ENCODE measurements around the gene PKD1L1. TPM values are rescaled to one million over a fixed set of nuclear protein-coding genes. Genes with fewer than 3 reads are reported as not detected.
A peak's percentile ranks its signal among the peaks of the same experiment; 100 is the strongest.

The PKD1L1 gene
- total RNA-seq, 4 donors from 2014 or later: 0.44 to 8.4 (median 0.82) TPM

DNA sequence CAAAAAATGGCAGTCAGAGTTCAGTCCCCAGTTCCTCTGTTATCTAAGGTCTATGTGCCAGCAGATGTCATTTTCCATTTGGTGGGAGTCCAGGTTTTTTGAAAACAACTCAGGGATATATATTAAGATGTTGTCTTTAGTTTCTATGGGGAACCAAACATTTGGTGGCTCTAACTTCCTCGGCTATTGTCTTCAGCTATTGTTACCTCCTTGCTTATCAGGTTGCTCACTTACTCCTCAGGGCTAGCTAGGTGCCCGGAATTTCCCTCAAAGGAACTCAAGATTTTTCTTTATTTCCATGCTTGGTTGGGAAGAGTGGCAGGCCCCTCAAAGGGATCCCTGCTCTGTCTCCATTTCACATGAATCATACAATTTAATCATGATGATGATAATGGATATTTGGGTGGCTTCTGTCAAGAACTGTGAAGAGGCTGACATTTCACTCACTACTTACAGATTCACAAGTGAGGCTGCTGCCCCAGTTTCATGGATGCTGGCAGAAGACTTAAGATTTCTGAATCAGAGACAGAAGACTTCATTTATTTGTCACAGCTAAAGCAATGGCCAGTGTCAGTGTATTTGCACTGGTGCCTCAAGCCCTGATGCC is 182.8 kb downstream of the PKD1L1 start:
- DNase-seq (ENCODE audit: low spot score in 2 of 2): no peak
- no peaks in the 10 kb centered on the region for H3K36me3 ChIP-seq
- H3K4me1 ChIP-seq: peaks cover 0 to 12% (median 8%) of the 10 kb centered on the region in 4 donors
- H3K4me3 ChIP-seq: no peak overlapping the region
- H3K27me3 ChIP-seq: no peaks in the 10 kb centered on the region
- no peak for TF ChIP-seq POLR2A (IDR thresholded peaks at IDR 0.05)
- H3K27ac ChIP-seq: no peak overlapping the region
- H3K9me3 ChIP-seq: no peaks in the 10 kb centered on the region
- 91 to 94% methylated on average over 2 of the region's 2 CpGs for WGBS, 2 donors

DNA sequence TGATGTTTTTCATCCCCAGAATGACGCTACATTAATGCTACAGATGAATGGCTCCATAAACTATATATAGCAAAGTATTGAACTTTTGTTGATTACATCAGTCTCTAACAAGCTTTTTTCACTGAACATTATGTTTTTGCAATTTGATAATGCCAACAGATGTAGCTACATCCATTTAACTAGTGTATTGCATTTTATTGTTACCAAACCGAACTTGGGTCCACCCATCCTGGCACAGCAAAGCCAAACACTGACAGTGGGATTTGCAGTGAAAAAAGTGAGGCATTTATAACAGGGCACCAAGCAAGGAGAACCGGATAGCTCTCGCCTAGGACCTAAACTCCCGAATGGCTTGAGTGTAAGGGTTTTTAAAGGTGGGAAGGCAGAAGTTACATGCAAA is 183.5 kb downstream of the PKD1L1 start:
- DNase-seq (ENCODE audit: low spot score in 2 of 2): no peak
- no peaks in the 10 kb centered on the region for H3K27me3 ChIP-seq
- peaks cover 0 to 14% (median 8%) of the 10 kb centered on the region in 4 donors for H3K4me1 ChIP-seq
- H3K36me3 ChIP-seq: no peaks in the 10 kb centered on the region
- no peak overlapping the region for H3K4me3 ChIP-seq
- H3K27ac ChIP-seq: no peak overlapping the region
- H3K9me3 ChIP-seq: no peaks in the 10 kb centered on the region
- 88 to 97% methylated on average over 5 of the region's 5 CpGs for WGBS, 2 donors
- TF ChIP-seq, protein P1, sequence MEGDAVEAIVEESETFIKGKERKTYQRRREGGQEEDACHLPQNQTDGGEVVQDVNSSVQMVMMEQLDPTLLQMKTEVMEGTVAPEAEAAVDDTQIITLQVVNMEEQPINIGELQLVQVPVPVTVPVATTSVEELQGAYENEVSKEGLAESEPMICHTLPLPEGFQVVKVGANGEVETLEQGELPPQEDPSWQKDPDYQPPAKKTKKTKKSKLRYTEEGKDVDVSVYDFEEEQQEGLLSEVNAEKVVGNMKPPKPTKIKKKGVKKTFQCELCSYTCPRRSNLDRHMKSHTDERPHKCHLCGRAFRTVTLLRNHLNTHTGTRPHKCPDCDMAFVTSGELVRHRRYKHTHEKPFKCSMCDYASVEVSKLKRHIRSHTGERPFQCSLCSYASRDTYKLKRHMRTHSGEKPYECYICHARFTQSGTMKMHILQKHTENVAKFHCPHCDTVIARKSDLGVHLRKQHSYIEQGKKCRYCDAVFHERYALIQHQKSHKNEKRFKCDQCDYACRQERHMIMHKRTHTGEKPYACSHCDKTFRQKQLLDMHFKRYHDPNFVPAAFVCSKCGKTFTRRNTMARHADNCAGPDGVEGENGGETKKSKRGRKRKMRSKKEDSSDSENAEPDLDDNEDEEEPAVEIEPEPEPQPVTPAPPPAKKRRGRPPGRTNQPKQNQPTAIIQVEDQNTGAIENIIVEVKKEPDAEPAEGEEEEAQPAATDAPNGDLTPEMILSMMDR (IDR thresholded peaks at IDR 0.05): no peak
- TF ChIP-seq POLR2A (IDR thresholded peaks at IDR 0.05) (no peak), EP300 (IDR thresholded peaks at IDR 0.05) (no peak)

GRCh38 chr7:47763063-47763974 is 184.9 kb downstream of the PKD1L1 start:
- H3K4me1 ChIP-seq: peaks cover 0 to 29% (median 18%) of the 10 kb centered on the region in 4 donors
- peak overlapping the region; percentile 6 to 84 (median 72) for H3K27ac ChIP-seq
- TF ChIP-seq, protein P1 (IDR thresholded peaks at IDR 0.05): no peak
- TF ChIP-seq EP300 (IDR thresholded peaks at IDR 0.05): peak in 1 of 2 donors; percentile 56
- no peak overlapping the region for H3K4me3 ChIP-seq
- WGBS, 2 donors: 41 to 44% methylated on average over 9 of the region's 9 CpGs
- H3K36me3 ChIP-seq: no peaks in the 10 kb centered on the region
- peak; percentile 51 to 65 for DNase-seq (ENCODE audit: low spot score in 2 of 2)
- no peaks in the 10 kb centered on the region for H3K9me3 ChIP-seq
- no peaks in the 10 kb centered on the region for H3K27me3 ChIP-seq

DNA sequence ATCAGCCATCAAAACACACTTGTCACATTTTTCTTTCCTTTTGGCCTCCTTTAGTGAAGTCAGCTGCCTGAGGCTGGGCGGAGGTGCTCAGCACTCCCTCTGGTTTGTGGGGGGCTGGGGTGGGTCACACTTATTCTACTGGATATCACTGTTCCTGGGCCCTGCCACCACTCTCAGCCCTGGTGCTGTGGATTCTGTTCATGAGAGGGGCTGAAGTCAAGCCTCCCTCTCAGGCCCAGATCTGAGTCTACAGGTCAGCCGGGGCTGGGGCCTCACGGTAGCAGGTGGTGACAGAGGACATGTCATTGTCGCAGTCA is 185.6 kb downstream of the PKD1L1 start:
- no peaks in the 10 kb centered on the region for H3K27me3 ChIP-seq
- H3K27ac ChIP-seq: peak overlapping the region; percentile 6 to 84 (median 72)
- TF ChIP-seq, protein P1 (IDR thresholded peaks at IDR 0.05): no peak
- TF ChIP-seq POLR2A (IDR thresholded peaks at IDR 0.05) (no peak), EP300 (IDR thresholded peaks at IDR 0.05) (no peak)
- H3K4me1 ChIP-seq: peaks cover 0 to 33% (median 22%) of the 10 kb centered on the region in 4 donors
- H3K36me3 ChIP-seq: no peaks in the 10 kb centered on the region
- H3K4me3 ChIP-seq: no peak overlapping the region
- DNase-seq (ENCODE audit: low spot score in 2 of 2): no peak
- 87 to 98% methylated on average over 3 to 4 of the region's 4 CpGs for WGBS, 2 donors
- no peaks in the 10 kb centered on the region for H3K9me3 ChIP-seq

- H3K4me1 ChIP-seq: peaks cover 0 to 38% (median 25%) of the 10 kb centered on the region in 4 donors
Measured at GRCh38 chr7:47762207-47762606, 186.1 kb downstream of the PKD1L1 start.

More at GRCh38 chr7:47762207-47762606, 186.1 kb downstream of the PKD1L1 start:
- H3K9me3 ChIP-seq: no peaks in the 10 kb centered on the region
- DNase-seq (ENCODE audit: low spot score in 2 of 2): no peak
- no peaks in the 10 kb centered on the region for H3K36me3 ChIP-seq
- H3K27ac ChIP-seq: peak overlapping the region in 3 of 4 donors; percentile 6 to 84 (median 80)
- H3K27me3 ChIP-seq: no peaks in the 10 kb centered on the region
- no peak overlapping the region for H3K4me3 ChIP-seq
- TF ChIP-seq, protein P1 (IDR thresholded peaks at IDR 0.05): no peak
- TF ChIP-seq EP300 (IDR thresholded peaks at IDR 0.05) (no peak), POLR2A (IDR thresholded peaks at IDR 0.05) (no peak)
